Measurements from ENCODE around the gene ARHGAP26. TPM values are rescaled to one million over a fixed set of nuclear protein-coding genes. Genes with fewer than 3 reads are reported as not detected.

Gene ARHGAP26
- total and polyA plus RNA-seq, 9 donors = 1.9 to 47.1 (median 12.0) TPM

DNA sequence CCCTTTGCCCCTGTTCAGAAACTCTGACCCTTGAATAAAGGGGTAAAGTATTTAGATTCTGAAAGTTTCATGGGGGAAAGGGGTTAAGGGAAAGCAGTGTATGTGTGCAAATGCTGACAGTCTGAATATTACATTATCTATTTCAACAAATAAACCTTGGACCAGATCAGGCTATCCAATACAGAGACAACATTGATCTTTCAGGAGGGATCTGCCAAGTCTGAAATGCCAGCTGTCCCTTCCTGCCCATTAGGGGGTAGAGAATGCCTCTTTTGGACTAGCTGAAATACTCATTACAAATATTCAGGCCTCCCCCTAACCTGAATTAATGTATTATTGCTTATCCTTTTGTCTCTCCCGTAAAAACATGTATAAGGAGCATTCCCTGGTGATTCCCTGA is 413.8 kb downstream of the ARHGAP26 start:
- Histone ChIP-seq H3K9me3 (no peaks in the 10 kb centered on the region), H3K27me3 (no peaks in the 10 kb centered on the region), H3K4me1 (ENCODE audit: insufficient read depth) (peaks cover 5% of the 10 kb centered on the region), H3K4me3 (no peak overlapping the region), H3K36me3 (no peaks in the 10 kb centered on the region), H3K27ac (no peak overlapping the region)
- no peak for DNase-seq
- TF ChIP-seq POLR2A (IDR thresholded peaks at IDR 0.05) (no peak), EP300 (IDR thresholded peaks at IDR 0.05) (no peak)
- TF ChIP-seq, protein P1, sequence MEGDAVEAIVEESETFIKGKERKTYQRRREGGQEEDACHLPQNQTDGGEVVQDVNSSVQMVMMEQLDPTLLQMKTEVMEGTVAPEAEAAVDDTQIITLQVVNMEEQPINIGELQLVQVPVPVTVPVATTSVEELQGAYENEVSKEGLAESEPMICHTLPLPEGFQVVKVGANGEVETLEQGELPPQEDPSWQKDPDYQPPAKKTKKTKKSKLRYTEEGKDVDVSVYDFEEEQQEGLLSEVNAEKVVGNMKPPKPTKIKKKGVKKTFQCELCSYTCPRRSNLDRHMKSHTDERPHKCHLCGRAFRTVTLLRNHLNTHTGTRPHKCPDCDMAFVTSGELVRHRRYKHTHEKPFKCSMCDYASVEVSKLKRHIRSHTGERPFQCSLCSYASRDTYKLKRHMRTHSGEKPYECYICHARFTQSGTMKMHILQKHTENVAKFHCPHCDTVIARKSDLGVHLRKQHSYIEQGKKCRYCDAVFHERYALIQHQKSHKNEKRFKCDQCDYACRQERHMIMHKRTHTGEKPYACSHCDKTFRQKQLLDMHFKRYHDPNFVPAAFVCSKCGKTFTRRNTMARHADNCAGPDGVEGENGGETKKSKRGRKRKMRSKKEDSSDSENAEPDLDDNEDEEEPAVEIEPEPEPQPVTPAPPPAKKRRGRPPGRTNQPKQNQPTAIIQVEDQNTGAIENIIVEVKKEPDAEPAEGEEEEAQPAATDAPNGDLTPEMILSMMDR (IDR thresholded peaks at IDR 0.05) = no peak
- intact Hi-C loops (cut with DNase I) = no loop called here
- 92 to 100% (median 97%) methylated on average over 1 of the region's 1 CpG for WGBS, 3 donors

DNA sequence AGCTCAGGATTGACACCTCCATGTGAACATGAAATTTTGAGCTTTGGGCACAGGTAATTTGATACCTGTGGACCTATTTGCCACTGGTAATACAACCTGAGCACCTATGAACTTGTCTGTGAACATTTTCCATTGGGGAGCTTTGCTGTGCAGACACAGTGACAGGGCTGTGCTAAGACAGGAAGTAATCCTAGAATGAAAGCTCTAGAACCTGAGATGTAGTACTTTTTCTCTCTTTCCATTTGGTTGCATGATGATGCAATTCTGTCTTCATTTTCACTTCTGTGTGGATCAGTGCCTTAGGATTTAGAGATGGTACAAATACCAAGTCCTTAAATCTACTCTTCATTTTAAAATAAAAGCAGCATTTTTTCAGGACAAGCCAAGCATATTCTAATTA is 416.4 kb downstream of the ARHGAP26 start:
- intact Hi-C loops (cut with DNase I) = no loop called here
- no peak overlapping the region for H3K4me3 ChIP-seq
- no peaks in the 10 kb centered on the region for H3K36me3 ChIP-seq
- H3K9me3 ChIP-seq = no peaks in the 10 kb centered on the region
- no peak for TF ChIP-seq EP300 (IDR thresholded peaks at IDR 0.05)
- TF ChIP-seq, protein P1 (IDR thresholded peaks at IDR 0.05) = no peak
- no peak for DNase-seq
- H3K27me3 ChIP-seq = no peaks in the 10 kb centered on the region
- H3K4me1 ChIP-seq (ENCODE audit: insufficient read depth) = peaks cover 5% of the 10 kb centered on the region
- H3K27ac ChIP-seq = no peak overlapping the region

DNA sequence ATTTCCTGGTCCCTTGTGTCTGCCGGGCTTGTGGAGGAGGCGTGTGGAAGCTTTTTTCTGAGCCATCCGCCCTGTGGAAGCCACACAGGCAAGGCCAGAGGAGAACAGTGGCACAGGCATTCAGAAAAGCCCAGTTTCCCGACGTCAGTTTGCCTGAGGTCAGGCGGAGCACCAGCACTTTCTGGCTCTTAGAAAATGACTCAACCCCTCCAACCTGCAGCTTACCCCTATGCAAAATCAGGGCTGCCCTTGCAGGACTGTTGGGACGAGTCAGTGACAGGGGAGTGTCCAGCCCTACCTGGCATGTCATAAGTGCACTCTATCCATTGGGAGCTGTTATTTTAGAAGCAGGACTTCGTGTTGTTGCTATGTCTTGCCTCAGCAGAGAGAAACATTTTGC is 417.3 kb downstream of the ARHGAP26 start:
- Histone ChIP-seq H3K27me3 (no peaks in the 10 kb centered on the region), H3K4me3 (no peak overlapping the region), H3K9me3 (no peaks in the 10 kb centered on the region), H3K36me3 (no peaks in the 10 kb centered on the region), H3K4me1 (ENCODE audit: insufficient read depth) (peaks cover 5% of the 10 kb centered on the region), H3K27ac (no peak overlapping the region)
- intact Hi-C loops (cut with DNase I) = no loop called here
- no peak for TF ChIP-seq POLR2A (IDR thresholded peaks at IDR 0.05)
- TF ChIP-seq, protein P1 (IDR thresholded peaks at IDR 0.05) = no peak
- TF ChIP-seq EP300 (IDR thresholded peaks at IDR 0.05) = no peak
- DNase-seq = no peak
- 83 to 89% (median 88%) methylated on average over 8 of the region's 8 CpGs for WGBS, 3 donors

DNA sequence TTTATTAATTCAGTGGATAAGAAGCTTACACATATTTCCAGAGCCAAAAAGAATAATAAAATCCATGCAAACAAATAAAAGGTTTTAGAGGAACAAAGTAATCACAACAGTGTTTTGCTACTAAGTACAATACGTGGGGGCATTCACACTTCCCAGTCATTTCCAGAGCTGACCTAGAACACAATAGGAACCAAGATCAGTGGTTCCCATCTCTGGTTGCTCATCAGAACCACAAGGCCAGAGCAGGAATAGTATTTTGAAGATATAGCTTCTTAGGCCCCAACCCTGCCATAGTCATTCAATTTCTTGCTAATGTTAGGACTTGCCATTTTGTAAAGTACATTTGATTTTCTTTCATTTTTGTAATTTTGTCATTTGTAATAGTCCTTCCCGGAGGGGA is 417.9 kb downstream of the ARHGAP26 start:
- H3K36me3 ChIP-seq = no peaks in the 10 kb centered on the region
- intact Hi-C loops (cut with DNase I) = no loop called here
- WGBS, 3 donors = 94 to 96% (median 95%) methylated on average over 2 of the region's 2 CpGs
- no peak overlapping the region for H3K4me3 ChIP-seq
- no peak overlapping the region for H3K27ac ChIP-seq
- no peaks in the 10 kb centered on the region for H3K27me3 ChIP-seq
- no peak for DNase-seq
- no peaks in the 10 kb centered on the region for H3K9me3 ChIP-seq
- TF ChIP-seq EP300 (IDR thresholded peaks at IDR 0.05) = no peak
- TF ChIP-seq, protein P1 (IDR thresholded peaks at IDR 0.05) = no peak
- no peak for TF ChIP-seq POLR2A (IDR thresholded peaks at IDR 0.05)
- H3K4me1 ChIP-seq (ENCODE audit: insufficient read depth) = peaks cover 5% of the 10 kb centered on the region

DNA sequence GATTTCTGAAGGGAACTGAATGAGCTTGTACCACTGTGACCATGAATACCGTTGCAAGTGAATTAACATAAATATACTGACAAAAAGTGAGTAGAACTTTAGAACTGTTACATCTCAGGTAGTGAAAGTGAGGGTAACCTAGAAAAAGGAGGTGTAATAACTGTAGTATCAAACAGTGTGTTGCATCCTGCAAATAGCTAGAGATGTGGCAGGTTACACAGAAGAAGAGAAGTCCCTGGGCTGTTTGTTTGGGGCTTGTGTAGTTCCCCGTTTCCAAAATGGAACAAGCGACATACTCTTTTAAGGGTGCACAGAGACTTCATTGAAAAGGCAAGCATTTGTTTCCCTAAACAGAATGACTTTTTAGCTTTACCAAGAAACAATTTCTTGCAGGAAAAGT is 418.5 kb downstream of the ARHGAP26 start:
- TF ChIP-seq, protein P1 (IDR thresholded peaks at IDR 0.05) = no peak
- TF ChIP-seq POLR2A (IDR thresholded peaks at IDR 0.05) (no peak), EP300 (IDR thresholded peaks at IDR 0.05) (no peak)
- H3K9me3 ChIP-seq = no peaks in the 10 kb centered on the region
- WGBS, 3 donors = 79 to 84% (median 81%) methylated on average over 3 of the region's 3 CpGs
- H3K27me3 ChIP-seq = no peaks in the 10 kb centered on the region
- DNase-seq = no peak
- H3K36me3 ChIP-seq = no peaks in the 10 kb centered on the region
- H3K27ac ChIP-seq = no peak overlapping the region
- no peak overlapping the region for H3K4me3 ChIP-seq
- intact Hi-C loops (cut with DNase I) = no loop called here
- H3K4me1 ChIP-seq (ENCODE audit: insufficient read depth) = no peaks in the 10 kb centered on the region
